ENCODE data around the gene AKNA.

DNA sequence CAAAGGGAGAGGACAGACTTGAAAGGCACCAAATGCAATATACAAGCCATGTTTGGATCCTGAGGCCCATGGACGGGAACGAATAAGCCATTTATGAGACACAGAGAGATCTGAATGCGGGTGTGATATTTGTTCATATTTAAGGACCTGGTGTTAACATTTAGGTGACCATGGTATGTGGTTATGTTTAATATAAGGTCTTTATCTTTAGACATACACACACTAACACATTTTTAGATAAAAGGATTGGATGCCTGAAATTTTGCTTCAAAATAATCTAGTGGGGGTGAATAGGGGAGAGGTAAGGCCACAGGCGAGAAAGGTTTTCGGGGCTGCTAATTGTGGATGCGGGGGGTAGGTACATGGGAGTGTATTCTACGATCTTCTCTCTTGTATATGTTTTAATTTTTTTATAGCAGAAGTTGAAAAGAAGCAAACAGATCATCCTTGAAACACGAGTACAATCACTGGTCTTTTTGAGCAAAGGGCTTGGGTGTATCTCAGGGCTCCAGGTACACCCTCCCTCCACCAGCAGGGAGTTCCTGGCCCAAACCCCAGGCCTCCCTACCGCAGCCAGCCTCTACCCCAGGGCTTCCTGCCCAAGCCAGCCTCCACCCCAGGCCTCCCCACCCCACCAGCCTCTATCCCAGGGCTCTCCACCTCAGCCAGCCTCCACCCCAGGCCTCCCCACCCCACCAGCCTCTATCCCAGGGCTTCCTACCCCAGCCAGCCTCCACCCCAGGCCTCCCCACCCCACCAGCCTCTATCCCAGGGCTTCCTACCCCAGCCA is 12.2 kb downstream of the AKNA start:
- TF ChIP-seq CTCF (conservative IDR thresholded peaks at IDR 0.05; ENCODE audit: low read length) (no peak), EZH2phosphoT487 (IDR thresholded peaks at IDR 0.05; ENCODE audit: borderline replicate concordance, low read depth, low read length) (no peak)
